ENCODE data around the gene NFATC1.
"Not testable (repeated sequence)": the region's sequence is repeated elsewhere in the genome, so short reads cannot be mapped to it uniquely, and the experiment has no call there.

NFATC1 gene

DNA sequence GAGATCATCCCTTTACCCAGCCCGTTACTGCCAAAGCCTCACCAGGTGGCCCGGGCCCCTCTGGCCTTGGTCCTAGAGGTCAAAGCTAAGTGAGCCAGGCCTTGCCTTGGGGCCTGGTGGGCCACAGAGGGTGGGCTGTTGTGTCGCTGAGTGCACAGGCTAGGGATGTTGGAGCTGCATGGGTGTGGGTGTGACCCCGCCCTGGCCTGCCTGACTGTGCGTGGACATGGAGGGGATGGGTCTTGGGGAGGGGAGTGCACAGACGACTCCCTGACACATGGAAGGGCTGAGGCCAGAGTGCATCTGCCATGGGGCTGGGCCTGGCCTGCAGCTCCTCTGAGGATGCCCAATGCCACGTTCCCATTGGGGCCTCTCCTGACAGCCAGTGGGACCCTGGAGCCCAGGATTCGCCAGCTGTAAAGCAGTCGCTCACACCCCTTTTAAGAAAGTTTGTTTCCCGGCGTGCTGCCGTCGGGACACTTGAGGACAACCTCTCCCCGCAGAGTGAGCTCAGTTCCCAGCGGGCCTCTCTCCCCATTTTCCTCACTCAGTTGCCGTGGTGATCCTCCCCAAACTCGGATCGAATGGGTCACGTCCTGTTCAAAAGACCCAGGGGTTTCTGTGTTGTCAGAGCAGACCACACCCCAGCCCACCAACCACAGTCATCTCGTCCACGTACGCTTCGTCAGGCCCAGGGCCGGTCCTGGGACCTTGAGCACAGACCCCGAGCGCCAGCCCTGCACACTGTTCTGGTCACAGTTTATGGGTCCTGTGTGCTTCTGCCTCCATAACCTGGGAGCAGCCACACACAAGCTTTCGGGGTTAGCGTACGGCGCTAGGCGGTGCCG, 93.5 kb downstream of the NFATC1 start:
- DNase-seq (ENCODE audit: low spot score) = no peak

DNA sequence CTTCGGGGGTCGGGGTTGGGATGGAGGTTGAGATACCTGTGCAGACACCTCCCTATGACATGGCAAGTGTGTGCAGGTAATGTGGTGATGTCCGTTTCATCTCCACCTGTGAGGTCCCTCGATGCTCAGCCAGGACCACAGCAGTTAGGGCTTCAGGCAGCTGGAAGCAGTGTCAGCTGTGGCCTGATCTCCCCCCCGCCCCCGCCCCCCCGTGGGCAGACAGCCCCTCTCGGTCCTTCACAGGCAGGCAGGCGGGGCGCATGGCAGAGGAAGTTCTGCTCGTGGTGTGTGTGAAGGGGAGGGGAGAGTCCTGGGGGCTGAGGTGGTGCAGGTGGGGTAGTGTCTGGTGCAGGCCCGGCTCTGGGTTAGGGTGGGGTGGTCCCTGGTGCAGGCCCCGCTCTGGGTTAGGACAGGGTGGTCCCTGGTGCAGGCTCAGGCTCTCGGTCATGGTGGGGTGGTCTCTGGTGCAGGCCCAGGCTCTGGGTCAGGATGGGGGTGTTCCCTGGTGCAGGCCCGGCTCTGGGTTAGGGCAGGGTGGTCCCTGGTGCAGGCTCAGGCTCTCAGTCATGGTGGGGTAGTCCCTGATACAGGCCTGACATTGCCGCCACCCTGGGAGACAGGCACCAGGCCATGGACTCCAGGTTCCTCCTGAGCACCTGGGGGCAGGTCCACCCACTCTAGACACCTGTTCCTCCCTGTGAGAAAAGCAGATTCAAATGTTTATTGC, 94.3 kb downstream of the NFATC1 start:
- DNase-seq (ENCODE audit: low spot score) = no peak

DNA sequence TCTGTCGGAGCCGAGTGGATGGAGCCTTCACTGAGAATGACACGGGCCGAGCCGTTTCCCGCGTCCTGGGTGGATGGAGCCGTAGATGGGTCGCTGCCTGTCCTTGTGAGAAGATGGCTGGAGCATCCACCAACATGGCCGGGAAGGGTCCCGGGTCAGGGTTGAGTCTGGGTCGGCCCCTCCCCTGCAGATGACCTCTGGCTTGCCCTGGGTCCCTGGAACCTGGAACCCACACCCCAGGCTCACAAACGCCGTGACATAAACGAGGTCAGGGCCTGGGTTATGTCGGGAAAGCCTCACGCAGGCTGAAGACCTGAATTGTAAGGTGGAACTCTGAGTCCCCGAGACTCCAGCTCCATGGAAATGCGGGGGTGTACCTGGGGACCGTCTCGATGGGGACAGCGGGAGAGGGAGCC, 94.9 kb downstream of the NFATC1 start:
- DNase-seq (ENCODE audit: low spot score) = no peak

DNA sequence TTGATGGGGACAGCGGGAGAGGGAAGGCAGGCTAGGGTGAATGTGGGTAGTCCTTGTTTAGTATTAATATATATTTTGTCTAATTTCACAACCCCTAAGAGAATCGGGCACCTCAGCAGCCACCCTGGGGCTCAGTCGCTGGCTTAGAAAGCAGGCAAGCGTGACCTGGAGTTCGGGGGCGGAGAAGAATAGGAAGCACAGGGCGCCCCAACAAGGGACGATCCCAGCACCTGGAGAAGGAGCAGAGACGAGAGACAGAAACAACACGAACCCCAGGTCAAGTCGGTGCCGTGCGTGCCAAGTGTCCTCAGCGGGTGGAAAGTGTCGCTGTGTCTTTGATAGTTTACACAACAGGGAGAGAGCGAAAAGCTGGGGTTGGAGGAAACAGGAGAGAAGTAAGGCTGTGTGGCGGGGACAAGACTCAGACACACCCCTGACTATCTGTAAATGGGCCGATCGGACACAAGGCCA, 95.4 kb downstream of the NFATC1 start:
- no peak for DNase-seq (ENCODE audit: low spot score)

DNA sequence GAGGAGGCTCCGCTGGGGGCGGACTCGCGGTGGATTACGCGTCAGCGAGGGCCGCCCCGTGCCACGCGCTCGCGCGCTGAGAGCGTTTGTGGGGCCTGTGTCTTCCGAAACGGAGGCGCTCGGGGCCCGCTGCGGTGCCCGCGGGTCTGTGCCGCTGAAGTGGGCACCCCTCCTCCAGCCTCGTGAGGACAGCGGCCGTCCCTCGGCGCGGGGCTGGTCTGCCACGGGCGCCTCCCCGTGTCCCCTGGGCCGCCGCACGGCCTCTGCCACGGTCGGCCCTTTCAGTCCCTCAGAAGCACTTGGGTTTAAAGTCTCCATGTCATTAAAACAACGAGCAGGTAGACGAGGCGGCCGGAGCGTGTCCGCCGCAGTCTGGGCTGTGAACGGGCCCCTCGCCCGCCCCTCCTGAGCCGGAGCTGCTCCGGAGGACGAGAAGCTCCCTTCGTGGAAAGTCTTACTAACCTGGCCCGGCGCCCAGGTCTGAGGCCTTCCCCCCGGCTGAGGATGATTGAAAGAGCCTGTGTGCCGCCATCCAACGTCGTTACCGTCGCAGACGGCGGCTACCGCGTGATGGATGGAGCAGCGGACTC, 97.6 kb downstream of the NFATC1 start:
- no peak for DNase-seq (ENCODE audit: low spot score)

DNA sequence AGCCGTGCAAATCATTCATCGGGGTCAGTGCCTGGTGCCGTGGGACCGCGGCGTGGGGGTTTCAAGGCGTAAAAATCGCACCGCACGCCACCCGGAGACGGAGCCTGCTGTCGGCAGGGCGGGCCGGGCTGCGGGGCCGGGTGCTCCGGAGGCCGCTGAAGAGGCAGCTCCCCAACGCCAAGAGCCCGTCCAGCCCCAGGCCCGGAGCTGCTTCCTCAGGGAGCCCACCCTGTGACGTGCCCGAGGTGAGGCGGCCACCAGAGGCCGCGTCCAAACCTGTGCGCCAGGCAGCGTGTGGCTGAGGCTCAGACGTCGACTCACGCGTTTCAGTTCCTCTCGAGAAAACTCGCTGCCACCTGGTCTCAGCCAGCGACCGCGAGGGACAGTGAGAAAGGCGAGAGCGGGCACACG, 98.1 kb downstream of the NFATC1 start:
- no peak for DNase-seq (ENCODE audit: low spot score)

DNA sequence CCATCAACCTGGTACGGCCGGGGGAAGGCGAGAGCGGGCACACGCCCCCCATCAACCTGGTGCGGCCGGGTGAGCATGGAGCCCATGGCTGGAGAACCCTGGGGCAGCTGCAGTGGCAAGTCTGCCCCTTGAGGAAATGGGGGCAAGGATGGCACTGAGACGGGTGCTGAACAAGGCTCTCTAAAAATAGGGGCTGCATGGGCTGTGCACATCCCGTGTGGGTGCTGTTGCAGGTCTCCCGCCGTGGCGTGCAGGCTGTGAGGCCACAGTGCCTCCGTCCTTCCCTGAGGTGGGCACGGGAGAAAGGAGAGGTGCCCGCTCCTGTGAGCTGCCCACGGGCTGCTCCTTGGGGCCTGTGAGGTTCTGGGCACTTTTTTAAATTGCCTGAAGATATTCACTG, 99.2 kb downstream of the NFATC1 start:
- no peak for DNase-seq (ENCODE audit: low spot score)

DNA sequence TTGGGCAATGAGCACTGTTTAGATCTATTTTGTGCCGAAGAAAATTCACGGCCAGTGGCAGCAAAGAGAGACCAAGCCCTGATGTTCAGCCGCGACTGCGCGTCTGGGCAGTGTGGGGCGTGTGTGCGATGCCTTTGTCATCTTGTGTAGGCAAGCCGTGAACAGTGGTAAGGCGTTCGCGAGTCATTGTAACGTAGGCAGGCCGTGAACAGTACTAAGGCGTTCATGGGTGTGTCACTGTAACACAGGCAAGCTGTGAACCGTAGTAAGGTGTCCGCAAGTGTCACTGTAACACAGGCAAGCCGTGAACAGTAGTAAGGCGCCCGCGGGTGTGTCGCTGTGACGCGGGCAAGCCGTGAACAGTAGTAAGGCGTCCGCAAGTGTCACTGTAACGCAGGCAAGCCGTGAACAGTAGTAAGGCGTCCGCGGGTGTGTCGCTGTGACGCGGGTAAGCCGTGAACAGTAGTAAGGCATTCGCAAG, 99.9 kb downstream of the NFATC1 start:
- DNase-seq (ENCODE audit: low spot score) = no peak

DNA sequence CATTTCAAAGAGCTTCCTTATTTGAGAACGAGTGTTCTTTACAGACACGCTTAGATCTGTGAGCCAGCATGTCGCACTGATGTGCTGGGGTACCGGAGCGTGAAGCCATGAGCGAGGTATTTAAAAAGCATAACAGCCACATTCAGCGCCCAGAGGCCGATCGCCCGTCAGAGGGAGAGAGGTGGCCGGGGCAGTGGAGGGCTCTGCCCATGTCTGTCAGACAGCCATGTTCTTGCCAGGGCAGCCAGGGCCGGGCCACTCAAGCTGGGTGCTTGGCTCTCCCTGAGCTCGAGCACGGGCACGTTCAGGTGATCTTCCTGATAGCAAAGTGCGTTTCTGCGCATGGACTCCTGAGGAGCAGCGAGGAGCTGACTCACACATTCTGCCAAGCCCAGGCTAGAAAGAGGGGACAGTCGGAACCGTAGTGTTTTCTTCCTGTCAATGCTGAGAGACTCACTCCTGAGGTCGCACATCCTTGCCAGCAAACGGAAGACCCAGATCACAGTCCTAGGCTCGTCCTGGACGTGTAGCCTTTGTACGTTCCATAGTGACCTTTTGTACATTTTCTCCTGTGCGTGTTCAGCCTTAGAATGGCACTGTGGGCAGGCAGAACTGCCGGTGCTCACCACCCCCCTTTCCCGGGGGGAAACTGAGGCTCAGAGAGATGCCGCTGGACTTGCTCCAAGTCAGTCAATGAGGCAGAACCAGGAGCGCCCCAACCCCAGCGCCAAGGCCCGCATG, 100.7 kb downstream of the NFATC1 start:
- no peak for DNase-seq (ENCODE audit: low spot score)

DNA sequence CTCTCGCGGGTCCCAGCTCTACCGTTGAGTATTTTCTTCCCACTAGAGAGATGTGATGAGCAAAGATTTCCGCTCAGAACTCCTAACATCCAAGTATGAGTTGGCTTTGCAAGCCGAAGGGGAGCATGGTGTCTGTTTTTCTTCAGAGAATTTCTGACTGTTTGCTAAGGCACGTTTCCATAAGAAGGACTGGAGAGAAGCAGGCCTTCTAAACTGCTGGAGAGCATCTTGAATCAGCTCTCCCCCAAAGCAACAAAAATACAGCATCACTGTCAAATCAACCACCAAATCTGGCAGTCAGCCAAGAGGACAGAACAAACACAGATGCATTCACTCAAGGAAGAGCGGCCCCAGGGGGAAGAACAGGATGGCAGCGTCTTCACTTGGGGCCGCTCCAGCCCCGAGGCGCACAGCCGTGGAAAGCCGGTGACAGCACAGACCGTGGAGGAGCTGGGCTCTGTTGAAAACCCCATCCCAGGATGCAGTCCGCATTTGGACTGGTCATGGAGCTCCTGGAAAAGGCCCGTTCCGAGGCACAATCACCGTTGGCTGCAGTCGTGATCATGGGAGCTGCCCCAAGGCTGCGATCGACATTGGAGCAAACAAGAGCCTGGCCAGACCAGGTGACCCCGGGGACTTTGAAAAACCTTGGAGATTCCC, 101.4 kb downstream of the NFATC1 start:
- DNase-seq (ENCODE audit: low spot score) = peak; percentile 40

DNA sequence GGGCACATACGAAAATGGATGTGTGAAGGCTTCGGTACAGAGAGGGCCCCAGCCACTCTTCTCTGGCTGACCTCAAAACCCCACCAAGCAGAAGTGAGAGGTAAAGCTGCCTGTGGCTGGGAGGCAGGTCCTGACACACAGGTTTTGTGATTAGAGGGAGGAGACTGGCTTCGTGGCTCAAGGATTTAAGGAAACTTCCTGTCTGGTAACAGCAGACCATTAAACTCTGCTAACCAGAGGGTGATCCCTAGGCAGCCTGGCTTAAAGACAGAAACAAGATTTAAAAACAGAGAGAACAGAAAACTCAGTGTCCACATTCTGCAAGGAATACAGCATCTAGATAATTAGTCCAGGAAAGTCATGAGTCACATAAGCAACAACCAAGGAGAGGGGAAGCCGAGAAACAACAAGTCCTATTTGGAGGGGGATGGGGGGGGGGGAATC, 101.9 kb downstream of the NFATC1 start:
- DNase-seq (ENCODE audit: low spot score) = no peak

DNA sequence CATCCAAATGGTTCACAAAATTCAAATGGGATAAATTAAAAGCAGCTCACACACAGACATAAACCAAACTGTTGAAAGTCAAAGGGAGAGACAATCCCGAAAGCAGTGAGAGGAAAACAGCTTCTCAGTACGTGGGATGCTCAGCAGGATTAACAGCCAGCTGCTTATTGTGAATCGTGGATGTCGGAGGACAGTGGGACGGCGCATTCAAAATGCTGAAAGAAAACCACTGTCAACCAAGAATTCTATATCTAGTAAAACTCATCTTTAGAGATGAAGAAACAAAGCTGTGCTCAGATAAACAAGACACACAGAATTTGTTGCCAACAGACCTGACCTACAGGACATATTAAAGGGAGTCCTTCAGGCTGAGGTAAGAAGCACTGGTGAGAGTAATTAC, 102.9 kb downstream of the NFATC1 start:
- no peak for DNase-seq (ENCODE audit: low spot score)

DNA sequence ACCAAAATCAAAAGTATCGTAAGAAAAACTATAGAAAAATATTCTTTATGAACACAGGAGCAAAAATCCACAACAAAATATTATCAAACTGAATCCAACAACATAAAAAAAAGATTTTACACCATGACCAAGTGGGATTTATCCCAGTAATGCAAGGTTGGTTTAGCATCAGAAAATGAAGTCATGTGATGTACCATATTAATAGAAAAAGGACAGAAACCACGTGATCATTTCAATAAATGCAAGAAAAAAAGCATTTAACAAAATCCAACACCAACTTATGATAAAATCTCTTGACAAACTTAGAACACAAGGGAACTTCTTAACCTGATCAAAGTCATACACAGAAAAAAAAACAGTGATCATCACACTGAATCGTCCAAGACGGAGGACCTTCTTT, 105.3 kb downstream of the NFATC1 start:
- DNase-seq (ENCODE audit: low spot score) = no peak

DNA sequence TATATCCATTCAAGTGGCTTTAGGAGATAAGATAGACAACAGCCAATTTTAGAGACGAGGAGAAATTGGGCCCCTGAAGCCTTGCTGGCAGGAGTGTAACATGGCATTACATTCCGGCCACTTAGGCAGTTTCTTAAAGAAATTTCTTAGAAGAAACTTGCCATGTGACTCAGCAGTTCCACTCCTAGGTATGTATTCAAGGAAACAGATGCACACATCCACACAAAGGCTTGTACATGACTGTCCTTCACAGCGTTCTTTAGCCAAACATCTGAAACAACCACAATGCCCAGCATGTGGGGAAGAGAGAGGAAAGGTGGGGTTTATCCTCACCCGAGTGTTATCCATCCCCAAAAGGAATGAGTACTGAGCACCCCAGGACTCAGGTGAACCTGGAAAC, 107.1 kb downstream of the NFATC1 start:
- no peak for DNase-seq (ENCODE audit: low spot score)

DNA sequence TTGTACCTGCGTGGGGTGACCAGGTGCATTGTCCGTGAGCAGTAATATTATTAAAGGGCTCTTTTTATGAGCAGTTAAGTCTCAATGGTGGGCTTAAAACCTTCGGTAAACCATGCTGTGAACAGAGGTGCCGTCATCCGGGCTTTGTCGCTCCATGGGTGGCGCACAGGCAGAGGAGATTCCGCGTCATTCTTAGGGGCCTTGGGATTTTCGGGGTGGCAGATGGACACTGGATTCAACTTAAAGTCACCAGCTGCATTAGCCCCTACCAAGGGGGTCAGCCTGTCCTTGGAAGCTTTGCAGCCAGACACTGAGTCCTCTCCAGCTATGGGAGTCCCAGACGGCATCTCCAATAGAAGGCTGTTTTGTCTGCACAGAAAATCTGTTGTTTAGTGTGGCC, 107.7 kb downstream of the NFATC1 start:
- DNase-seq (ENCODE audit: low spot score) = no peak

DNA sequence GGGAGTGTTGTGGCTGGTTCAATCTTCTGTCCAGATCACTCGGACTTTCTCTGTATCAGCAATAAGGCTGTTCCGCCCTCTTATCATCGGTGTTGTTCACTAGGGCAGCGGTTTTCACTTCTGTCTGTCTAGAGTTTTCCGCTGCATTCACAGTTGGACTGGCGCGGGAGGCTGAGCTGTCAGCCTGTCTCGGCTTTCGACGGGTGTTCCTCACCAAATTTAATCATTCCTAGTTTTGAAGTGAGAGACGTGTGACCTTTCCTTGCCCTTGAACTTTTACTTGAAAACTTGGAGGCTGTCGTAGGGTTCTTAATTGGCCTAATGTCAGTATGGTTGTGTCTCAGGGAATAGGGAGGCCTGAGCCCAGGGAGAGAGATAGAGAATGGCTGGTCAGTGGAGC, 108.3 kb downstream of the NFATC1 start:
- DNase-seq (ENCODE audit: low spot score) = no peak

DNA sequence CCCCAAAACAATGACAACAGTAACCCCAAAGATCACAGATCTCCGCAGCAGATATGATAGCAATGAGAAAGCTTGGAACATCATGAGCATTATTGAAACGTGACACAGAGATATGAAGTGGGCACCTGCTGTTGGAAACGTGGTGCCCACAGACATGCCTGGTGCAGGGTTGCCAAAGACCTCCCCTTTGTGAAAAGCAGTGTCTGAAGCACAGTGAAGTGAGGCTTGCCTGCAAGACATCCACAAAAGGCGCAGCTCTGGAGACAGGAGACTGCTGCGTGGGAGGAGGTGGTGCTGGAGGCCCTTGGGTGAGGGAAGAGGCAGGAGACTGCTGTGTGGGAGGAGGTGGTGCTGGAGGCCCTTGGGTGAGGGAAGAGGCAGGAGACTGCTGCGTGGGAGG, 108.8 kb downstream of the NFATC1 start:
- DNase-seq (ENCODE audit: low spot score) = not testable (repeated sequence)

DNA sequence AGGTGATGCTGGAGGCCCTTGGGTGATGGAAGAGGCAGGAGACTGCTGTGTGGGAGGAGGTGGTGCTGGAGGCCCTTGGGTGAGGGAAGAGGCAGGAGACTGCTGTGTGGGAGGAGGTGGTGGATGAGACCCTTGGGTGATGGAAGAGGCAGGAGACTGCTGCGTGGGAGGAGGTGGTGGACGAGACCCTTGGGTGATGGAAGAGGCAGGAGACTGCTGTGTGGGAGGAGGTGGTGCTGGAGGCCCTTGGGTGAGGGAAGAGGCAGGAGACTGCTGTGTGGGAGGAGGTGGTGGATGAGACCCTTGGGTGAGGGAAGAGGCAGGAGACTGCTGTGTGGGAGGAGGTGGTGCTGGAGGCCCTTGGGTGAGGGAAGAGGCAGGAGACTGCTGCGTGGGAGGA, 109.7 kb downstream of the NFATC1 start:
- not testable (repeated sequence) for DNase-seq (ENCODE audit: low spot score)

DNA sequence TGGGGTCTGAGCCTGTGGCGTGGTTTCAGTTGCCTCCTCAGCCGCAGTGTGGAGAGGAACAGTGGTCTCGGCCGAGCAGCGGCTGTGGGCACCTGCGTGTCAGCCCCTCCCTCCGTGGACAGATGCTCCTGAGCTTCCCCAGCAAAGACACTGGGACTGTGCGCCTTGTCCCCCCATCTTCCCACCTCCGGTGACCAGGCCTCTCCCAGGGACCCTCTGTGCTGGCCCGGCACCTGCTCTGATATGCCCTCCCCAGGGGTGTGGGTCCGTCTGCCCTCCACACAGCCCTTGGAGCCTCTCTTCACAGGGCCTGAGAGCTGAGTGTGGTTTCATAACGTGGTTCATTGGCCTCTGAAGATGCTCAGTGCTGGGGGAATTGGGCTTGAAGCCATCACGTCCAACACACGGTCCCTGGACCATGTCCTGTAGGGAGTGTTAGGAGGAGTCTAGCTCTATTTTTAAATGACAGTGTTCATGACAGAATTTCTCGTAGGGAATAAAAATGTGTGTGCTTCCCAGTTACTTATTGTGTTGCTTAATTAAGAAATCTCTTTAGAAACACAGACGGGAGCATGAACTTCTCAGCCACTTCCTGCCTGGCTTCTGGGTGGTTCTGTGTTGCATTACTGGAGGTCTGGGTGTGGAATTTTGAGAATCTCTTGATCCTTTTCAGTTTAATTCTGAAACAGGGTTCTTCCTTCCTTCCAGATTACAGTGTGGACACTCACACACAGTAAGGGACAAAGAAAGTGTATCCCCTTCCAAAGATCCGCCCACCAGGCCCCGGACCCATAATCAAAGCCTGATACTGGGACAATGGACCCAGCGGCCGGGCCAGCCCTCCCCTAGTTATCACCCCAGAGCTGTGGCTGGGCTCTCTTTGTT, 110.7 kb downstream of the NFATC1 start:
- DNase-seq (ENCODE audit: low spot score) = peak; percentile 78

DNA sequence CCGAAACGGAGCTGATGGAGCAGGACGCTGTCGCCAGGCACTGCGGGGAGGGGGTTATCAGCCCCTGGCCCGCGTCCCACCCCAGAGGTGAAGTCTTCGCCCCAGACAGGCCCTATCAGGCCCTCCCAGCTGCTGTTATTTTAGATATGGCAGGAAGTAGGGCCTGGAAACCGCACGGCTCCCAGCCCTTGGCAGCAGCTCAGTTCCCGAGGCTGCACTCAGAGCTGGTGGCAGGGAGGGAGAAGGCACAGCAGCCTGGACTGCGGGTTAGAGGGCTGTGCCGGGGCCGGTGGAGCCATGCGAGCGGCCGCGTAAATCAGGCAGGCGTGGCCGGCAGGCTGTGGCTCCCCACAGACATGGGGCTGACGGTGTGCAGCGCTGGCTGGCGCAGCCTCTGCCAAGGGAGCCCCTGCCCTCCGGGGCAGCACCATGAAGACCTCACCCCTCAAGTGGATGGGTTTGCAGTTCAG, 111.4 kb downstream of the NFATC1 start:
- peak; percentile 89 for DNase-seq (ENCODE audit: low spot score)

Measured in GM03348 (cell line).